Choroid plexus epithelial cell (primary cell): ENCODE data around the gene TIMM13.

Experiments used
- DNase-seq: peaks from one replicate; pipeline ENCODE4 v3.0.0-alpha.2; 2010; ENCODE audit warnings: low read depth
- H3K4me3 ChIP-seq: 2 replicates; pipeline ENCODE4 v1.5.1; 2011; ENCODE audit warnings: low read depth, mild to moderate bottlenecking, control low read depth, low read length, moderate library complexity
- TF ChIP-seq, protein P1 (sequence below): conservative IDR thresholded peaks from 2 replicates; pipeline ENCODE4 v1.5.1; 2011; ENCODE audit warnings: low read depth, mild to moderate bottlenecking, control low read depth, inconsistent platforms, low read length, moderate library complexity

Gene TIMM13

DNA sequence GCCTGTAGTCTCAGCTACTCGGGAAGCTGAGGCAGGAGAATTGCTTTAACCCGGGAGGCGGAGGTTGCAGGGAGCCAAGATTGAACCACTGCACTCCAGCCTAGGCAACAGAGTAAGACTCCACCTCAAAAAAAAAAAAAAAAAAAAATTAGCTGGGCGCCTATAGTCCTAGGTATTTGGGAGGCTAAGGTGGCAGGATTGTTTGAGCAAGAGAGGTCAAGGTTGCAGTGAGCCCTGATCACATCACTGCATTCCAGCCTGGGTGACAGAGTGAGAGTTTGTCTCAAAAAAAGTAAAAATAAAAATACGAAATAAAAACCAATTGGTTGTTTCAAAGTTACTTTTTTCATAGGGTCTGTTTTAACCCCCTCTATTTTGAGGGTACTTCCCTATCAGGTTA is 30.7 kb upstream of the TIMM13 start:
- H3K4me3 ChIP-seq: no peak overlapping the region
- no peak for DNase-seq
- TF ChIP-seq, protein P1, sequence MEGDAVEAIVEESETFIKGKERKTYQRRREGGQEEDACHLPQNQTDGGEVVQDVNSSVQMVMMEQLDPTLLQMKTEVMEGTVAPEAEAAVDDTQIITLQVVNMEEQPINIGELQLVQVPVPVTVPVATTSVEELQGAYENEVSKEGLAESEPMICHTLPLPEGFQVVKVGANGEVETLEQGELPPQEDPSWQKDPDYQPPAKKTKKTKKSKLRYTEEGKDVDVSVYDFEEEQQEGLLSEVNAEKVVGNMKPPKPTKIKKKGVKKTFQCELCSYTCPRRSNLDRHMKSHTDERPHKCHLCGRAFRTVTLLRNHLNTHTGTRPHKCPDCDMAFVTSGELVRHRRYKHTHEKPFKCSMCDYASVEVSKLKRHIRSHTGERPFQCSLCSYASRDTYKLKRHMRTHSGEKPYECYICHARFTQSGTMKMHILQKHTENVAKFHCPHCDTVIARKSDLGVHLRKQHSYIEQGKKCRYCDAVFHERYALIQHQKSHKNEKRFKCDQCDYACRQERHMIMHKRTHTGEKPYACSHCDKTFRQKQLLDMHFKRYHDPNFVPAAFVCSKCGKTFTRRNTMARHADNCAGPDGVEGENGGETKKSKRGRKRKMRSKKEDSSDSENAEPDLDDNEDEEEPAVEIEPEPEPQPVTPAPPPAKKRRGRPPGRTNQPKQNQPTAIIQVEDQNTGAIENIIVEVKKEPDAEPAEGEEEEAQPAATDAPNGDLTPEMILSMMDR: no peak

DNA sequence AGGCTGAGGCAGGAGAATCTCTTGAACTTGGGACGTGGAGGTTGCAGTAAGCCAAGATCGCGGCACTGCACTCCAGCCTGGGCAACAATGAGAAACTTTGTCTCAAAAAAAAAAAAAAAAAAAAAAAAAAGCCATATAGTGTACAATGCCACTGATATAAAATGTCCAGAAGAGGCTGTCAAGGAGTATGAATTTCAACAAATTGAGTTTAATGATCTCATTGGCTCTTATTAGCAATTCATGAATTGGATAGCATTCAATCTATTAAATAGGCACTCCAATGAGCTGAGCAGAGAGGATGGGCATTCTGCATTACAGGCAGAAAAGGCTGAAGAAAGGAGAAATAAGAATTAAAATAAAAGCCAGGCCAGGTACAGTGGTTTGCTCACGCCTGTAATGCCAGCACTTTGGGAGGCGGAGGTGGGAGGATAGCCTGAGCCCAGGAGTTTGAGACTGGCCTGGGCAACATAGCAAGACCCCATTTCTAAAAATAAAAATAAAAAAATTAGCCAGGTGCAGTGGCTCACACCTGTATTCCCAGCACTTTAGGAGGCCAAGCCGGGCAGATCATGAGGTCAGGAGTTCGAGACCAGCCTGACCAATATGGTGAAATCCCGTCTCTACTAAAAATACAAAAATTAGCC is 30.1 kb upstream of the TIMM13 start:
- peak overlapping the region; percentile 41 for H3K4me3 ChIP-seq
- no peak for DNase-seq
- TF ChIP-seq, protein P1: no peak

- peak overlapping the region; percentile 85 for H3K4me3 ChIP-seq
- DNase-seq: peak; percentile 21
- TF ChIP-seq, protein P1: no peak
These were observed 28.6 kb upstream of the TIMM13 start for GRCh38 chr19:2455851-2456570.

DNA sequence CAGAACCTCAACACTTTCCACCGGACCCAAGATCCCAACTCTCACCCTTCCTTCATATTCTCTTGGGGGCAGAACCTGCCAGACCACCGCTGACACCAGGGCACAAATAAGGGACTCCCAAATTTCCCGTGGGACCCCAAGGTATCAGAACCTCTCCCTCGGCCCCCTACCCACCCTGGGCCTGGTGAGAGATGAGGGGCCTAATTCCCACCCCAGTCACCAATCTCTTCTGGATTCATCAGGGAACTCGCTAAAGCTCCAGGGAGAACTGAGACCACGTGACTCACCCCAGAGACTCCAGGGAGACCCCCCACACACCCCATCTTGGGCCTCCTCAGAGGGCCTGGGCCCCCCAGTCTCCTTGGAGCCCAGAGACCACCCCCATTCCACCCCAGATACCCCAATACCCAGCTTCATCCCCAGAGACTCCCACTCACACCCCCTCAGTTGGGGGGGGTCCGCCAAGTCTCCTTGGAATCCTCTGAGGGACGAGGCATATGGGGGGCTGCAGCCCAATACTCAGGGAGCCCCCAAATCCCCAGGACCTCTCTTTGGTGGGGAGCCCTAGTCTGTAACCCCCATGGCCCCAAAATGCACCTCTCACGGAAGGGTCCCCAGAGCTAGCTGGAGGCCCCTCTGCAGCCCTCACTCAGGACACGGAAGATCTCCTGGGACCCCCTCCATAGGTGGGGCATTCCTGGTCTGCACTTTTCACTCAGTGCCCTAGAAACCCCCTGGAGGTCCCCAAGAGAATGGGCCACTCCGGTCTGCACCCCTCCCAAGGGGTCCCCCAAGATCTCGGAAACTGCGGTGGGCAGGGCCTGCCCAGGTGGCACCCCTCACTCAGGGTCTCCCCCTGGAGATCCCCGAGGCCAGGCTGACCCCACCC is 27.8 kb upstream of the TIMM13 start:
- peak overlapping the region; percentile 85 for H3K4me3 ChIP-seq
- TF ChIP-seq, protein P1: no peak
- DNase-seq: no peak

GRCh38 chr19:2454199-2454961 is 27.0 kb upstream of the TIMM13 start:
- DNase-seq: no peak
- TF ChIP-seq, protein P1: no peak
- H3K4me3 ChIP-seq: no peak overlapping the region

DNA sequence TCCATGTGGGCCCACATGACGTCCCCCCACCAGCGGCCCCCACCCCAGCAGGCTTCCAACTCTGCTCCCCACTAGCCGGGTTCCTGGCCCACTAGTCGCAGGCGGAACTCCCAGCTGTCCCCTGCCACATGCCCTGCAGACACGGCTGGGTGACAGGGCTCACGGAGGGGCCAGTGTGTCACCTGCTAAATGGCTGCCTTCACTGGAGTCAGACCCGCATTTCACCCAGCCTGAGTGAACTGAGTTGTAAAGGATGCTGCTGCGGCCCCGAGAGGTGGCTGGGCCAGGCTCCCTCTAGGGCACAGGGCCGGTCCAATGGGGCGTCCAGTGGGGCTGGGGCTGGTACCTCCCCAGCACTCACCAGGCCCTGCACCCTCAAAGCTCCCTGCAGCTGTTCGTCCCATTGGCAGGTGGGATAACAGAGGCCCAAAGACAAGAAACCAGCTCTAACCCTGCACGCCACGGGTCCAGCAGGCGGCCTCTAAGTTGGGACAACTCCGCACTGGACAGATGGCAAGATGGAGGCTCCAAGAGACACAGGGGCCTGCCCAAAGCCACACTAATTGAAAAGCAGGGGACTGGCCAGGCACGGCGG is 26.1 kb upstream of the TIMM13 start:
- H3K4me3 ChIP-seq: no peak overlapping the region
- TF ChIP-seq, protein P1: no peak
- DNase-seq: no peak
